ENCODE data around the gene USP30.
A peak's percentile ranks its signal among the peaks of the same experiment; 100 is the strongest.

Gene USP30

GRCh38 chr12:109099431-109100020, 47.1 kb downstream of the USP30 start:
- Histone ChIP-seq H3K9me3 (ENCODE audit: insufficient read depth, low read length, severe bottlenecking) (no peaks in the 10 kb centered on the region), H3K36me3 (ENCODE audit: insufficient read depth, low read length) (peaks cover 59% of the 10 kb centered on the region), H3K4me2 (ENCODE audit: insufficient read depth, low read length) (peak overlapping the region; percentile 93), H3K27ac (ENCODE audit: low read length) (no peak overlapping the region), H2AFZ (ENCODE audit: low read depth, low read length) (no peak overlapping the region), H3K79me2 (ENCODE audit: insufficient read depth, low read length) (peaks cover 38% of the 10 kb centered on the region), H3K4me1 (ENCODE audit: insufficient read depth, low read length) (peaks cover 36% of the 10 kb centered on the region), H3K27me3 (ENCODE audit: insufficient read depth, low read length, poor library complexity) (no peaks in the 10 kb centered on the region), H3K9ac (ENCODE audit: low read depth, low read length) (peak overlapping the region; percentile 80), H3K4me3 (ENCODE audit: low read depth in 1 of 2, low read length in 2 of 2) (peak overlapping the region in 1 of 2 experiments; percentile 68; a peak in 3 of 4 replicates), H4K20me1 (ENCODE audit: insufficient read depth, low read length) (peaks cover 38% of the 10 kb centered on the region)
- ATAC-seq (ENCODE audit: insufficient read depth, low read depth) = no peak
- DNase-seq = no peak
- TF ChIP-seq CTCF (IDR thresholded peaks at IDR 0.05; ENCODE audit: borderline replicate concordance, extremely low read depth, low read length, poor library complexity, severe bottlenecking) (no peak), EZH2 (IDR thresholded peaks at IDR 0.05; ENCODE audit: borderline replicate concordance, low read depth, low read length, severe bottlenecking) (no peak)

DNA sequence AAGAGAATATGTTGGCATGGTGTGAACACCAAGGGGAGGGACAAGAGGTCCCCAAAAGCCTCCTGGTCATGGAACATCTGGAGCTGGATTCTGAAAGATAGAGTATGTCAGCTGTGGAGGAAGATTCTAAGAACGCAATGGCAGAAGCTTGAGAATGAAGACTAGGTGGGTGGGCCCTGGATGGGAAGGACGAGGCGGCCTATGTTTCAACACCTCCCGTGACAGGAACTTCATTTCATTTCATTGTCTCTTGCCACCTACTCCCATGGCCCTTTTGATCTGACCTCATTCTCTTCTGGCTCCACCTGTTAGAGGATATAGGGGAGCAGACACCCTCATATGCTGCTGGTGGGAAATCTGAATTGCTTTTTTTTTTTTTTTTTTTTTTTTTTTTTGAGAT, 48.4 kb downstream of the USP30 start:
- Histone ChIP-seq H3K4me1 (ENCODE audit: insufficient read depth, low read length) (peaks cover 36% of the 10 kb centered on the region), H4K20me1 (ENCODE audit: insufficient read depth, low read length) (peaks cover 46% of the 10 kb centered on the region), H2AFZ (ENCODE audit: low read depth, low read length) (no peak overlapping the region), H3K4me3 (ENCODE audit: low read depth in 1 of 2, low read length in 2 of 2) (no peak overlapping the region), H3K9ac (ENCODE audit: low read depth, low read length) (no peak overlapping the region), H3K27ac (ENCODE audit: low read length) (no peak overlapping the region), H3K4me2 (ENCODE audit: insufficient read depth, low read length) (peak overlapping the region; percentile 21; the same call in 1 of the 2 replicates), H3K36me3 (ENCODE audit: insufficient read depth, low read length) (peaks cover 71% of the 10 kb centered on the region), H3K79me2 (ENCODE audit: insufficient read depth, low read length) (peaks cover 38% of the 10 kb centered on the region), H3K9me3 (ENCODE audit: insufficient read depth, low read length, severe bottlenecking) (no peaks in the 10 kb centered on the region), H3K27me3 (ENCODE audit: insufficient read depth, low read length, poor library complexity) (no peaks in the 10 kb centered on the region)
- ATAC-seq (ENCODE audit: insufficient read depth, low read depth) = no peak
- TF ChIP-seq CTCF (IDR thresholded peaks at IDR 0.05; ENCODE audit: borderline replicate concordance, extremely low read depth, low read length, poor library complexity, severe bottlenecking) (no peak), EZH2 (IDR thresholded peaks at IDR 0.05; ENCODE audit: borderline replicate concordance, low read depth, low read length, severe bottlenecking) (no peak)
- no peak for DNase-seq

DNA sequence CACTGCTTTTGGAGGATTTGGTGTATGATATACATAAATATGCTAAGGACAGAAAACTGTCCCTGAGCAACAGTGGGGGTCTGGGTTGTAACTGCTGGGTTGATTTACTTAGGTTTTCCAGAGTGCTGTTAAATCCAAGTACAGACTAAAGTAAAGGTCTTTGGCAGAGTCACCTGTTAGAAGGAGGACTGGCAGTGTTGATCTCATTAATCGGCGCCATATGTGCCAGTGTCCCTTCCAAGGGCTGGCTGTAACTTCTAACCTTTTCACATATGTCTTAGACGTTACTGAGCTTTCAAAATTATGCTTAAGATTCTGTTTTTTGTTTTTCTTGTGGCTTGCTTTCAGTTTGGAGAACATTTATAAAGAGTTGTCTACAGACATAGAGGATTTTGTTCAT, 50.1 kb downstream of the USP30 start:
- peaks cover 51% of the 10 kb centered on the region for H4K20me1 ChIP-seq (ENCODE audit: insufficient read depth, low read length)
- TF ChIP-seq CTCF (IDR thresholded peaks at IDR 0.05; ENCODE audit: borderline replicate concordance, extremely low read depth, low read length, poor library complexity, severe bottlenecking) (no peak), EZH2 (IDR thresholded peaks at IDR 0.05; ENCODE audit: borderline replicate concordance, low read depth, low read length, severe bottlenecking) (no peak)
- no peaks in the 10 kb centered on the region for H3K27me3 ChIP-seq (ENCODE audit: insufficient read depth, low read length, poor library complexity)
- peaks cover 38% of the 10 kb centered on the region for H3K79me2 ChIP-seq (ENCODE audit: insufficient read depth, low read length)
- no peaks in the 10 kb centered on the region for H3K9me3 ChIP-seq (ENCODE audit: insufficient read depth, low read length, severe bottlenecking)
- H3K27ac ChIP-seq (ENCODE audit: low read length) = no peak overlapping the region
- H3K4me3 ChIP-seq (ENCODE audit: low read depth in 1 of 2, low read length in 2 of 2) = no peak overlapping the region
- no peak overlapping the region for H3K9ac ChIP-seq (ENCODE audit: low read depth, low read length)
- H3K4me2 ChIP-seq (ENCODE audit: insufficient read depth, low read length) = no peak overlapping the region
- no peak for ATAC-seq (ENCODE audit: insufficient read depth, low read depth)
- no peak for DNase-seq
- H2AFZ ChIP-seq (ENCODE audit: low read depth, low read length) = no peak overlapping the region
- H3K36me3 ChIP-seq (ENCODE audit: insufficient read depth, low read length) = peaks cover 86% of the 10 kb centered on the region
- peaks cover 25% of the 10 kb centered on the region for H3K4me1 ChIP-seq (ENCODE audit: insufficient read depth, low read length)
